ENCODE data around the gene AARS2.
A peak's percentile ranks its signal among the peaks of the same experiment; 100 is the strongest.

The AARS2 gene

GRCh38 chr6:44298055-44298803 is 14.9 kb downstream of the AARS2 start:
- no peak for DNase-seq

GRCh38 chr6:44297063-44298038 is 15.8 kb downstream of the AARS2 start:
- peak; percentile 85 for DNase-seq

- no peak for DNase-seq
Measured at GRCh38 chr6:44294832-44295791, 18.0 kb downstream of the AARS2 start.

- no peak for DNase-seq
Measured at GRCh38 chr6:44292661-44293365, 20.3 kb downstream of the AARS2 start.

- DNase-seq = no peak
Measured at GRCh38 chr6:44291841-44292240, 21.3 kb downstream of the AARS2 start.

- peak; percentile 28 for DNase-seq
Measured at GRCh38 chr6:44289726-44290260, 23.4 kb downstream of the AARS2 start.

GRCh38 chr6:44286747-44287146 is 26.4 kb downstream of the AARS2 start:
- no peak for DNase-seq

- DNase-seq = no peak
Measured at GRCh38 chr6:44286285-44286565, 26.9 kb downstream of the AARS2 start.

GRCh38 chr6:44285552-44286284 is 27.4 kb downstream of the AARS2 start:
- DNase-seq = peak; percentile 50

GRCh38 chr6:44284867-44285266 is 28.3 kb downstream of the AARS2 start:
- no peak for DNase-seq

- no peak for DNase-seq
Measured at GRCh38 chr6:44284121-44284520, 29.0 kb downstream of the AARS2 start.

- DNase-seq = no peak
Measured at GRCh38 chr6:44278774-44279697, 34.1 kb downstream of the AARS2 start.

- no peak for DNase-seq
Measured at GRCh38 chr6:44278315-44278714, 34.8 kb downstream of the AARS2 start.

- DNase-seq = no peak
Measured at GRCh38 chr6:44277763-44278162, 35.4 kb downstream of the AARS2 start.

- DNase-seq = peak; percentile 42
Measured at GRCh38 chr6:44276667-44277640, 36.2 kb downstream of the AARS2 start.

GRCh38 chr6:44275749-44276648 is 37.1 kb downstream of the AARS2 start:
- peak; percentile 71 for DNase-seq

GRCh38 chr6:44275271-44275748 is 37.8 kb downstream of the AARS2 start:
- DNase-seq = no peak

GRCh38 chr6:44273617-44274016 is 39.5 kb downstream of the AARS2 start:
- no peak for DNase-seq
